ENCODE data around the gene SCYL2. TPM values are rescaled to one million over a fixed set of nuclear protein-coding genes. Genes with fewer than 3 reads are reported as not detected.
"Not testable (repeated sequence)": the region's sequence is repeated elsewhere in the genome, so short reads cannot be mapped to it uniquely, and the experiment has no call there.

The SCYL2 gene
- polyA plus RNA-seq, 1 donor from 2014 or later = 101 TPM

DNA sequence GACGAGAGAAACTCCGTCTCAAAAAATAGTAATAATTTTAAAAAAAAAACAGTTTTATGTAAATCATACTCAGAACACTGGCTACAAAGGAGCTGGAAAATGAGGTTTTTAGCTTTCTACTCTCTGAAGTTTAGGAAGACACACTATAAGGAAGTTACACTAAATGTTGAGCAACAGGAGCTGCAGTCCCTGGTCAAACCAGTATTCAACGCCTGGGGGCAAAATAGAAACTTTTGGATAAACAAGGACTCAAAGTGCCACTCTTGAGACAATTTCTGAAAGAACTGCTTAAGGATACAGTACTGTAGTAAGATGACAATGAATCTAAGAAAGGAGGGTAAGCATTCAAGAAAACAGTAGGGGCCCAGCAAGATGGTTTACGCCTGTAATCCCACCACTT, 37.1 kb upstream of the SCYL2 start:
- Histone ChIP-seq H3K27me3 (ENCODE audit: insufficient read depth, low read depth, low read length) (no peaks in the 10 kb centered on the region), H3K9ac (ENCODE audit: low read length) (no peak overlapping the region), H3K4me3 (ENCODE audit: low read length) (no peak overlapping the region), H3K4me2 (ENCODE audit: low read length) (no peak overlapping the region), H3K9me2 (ENCODE audit: insufficient read depth, low read length) (no peaks in the 10 kb centered on the region), H3F3A (ENCODE audit: insufficient read depth, low read length, poor library complexity, severe bottlenecking) (no peaks in the 10 kb centered on the region), H3K79me2 (replicated peaks; ENCODE audit: insufficient read depth, low read length) (no peaks in the 10 kb centered on the region), H3K36me3 (ENCODE audit: insufficient read depth, low read length) (no peaks in the 10 kb centered on the region), H2AFZ (ENCODE audit: low read depth, low read length) (no peak overlapping the region), H3K9me3 (ENCODE audit: low read length) (no peaks in the 10 kb centered on the region), H4K20me1 (ENCODE audit: insufficient read depth) (no peaks in the 10 kb centered on the region), H3K27ac (ENCODE audit: low read length) (no peak overlapping the region)
- no peak for TF ChIP-seq EZH2 (IDR thresholded peaks at IDR 0.05; ENCODE audit: borderline replicate concordance, insufficient read depth, low read length, poor library complexity, severe bottlenecking)
- TF ChIP-seq MXI1 (conservative IDR thresholded peaks at IDR 0.05; ENCODE audit: poor library complexity, severe bottlenecking) = no peak
- no peak for TF ChIP-seq POLR2AphosphoS5 (IDR thresholded peaks at IDR 0.05)
- no peak for TF ChIP-seq EP300 (conservative IDR thresholded peaks at IDR 0.05; ENCODE audit: poor library complexity, severe bottlenecking)
- TF ChIP-seq, protein P1, sequence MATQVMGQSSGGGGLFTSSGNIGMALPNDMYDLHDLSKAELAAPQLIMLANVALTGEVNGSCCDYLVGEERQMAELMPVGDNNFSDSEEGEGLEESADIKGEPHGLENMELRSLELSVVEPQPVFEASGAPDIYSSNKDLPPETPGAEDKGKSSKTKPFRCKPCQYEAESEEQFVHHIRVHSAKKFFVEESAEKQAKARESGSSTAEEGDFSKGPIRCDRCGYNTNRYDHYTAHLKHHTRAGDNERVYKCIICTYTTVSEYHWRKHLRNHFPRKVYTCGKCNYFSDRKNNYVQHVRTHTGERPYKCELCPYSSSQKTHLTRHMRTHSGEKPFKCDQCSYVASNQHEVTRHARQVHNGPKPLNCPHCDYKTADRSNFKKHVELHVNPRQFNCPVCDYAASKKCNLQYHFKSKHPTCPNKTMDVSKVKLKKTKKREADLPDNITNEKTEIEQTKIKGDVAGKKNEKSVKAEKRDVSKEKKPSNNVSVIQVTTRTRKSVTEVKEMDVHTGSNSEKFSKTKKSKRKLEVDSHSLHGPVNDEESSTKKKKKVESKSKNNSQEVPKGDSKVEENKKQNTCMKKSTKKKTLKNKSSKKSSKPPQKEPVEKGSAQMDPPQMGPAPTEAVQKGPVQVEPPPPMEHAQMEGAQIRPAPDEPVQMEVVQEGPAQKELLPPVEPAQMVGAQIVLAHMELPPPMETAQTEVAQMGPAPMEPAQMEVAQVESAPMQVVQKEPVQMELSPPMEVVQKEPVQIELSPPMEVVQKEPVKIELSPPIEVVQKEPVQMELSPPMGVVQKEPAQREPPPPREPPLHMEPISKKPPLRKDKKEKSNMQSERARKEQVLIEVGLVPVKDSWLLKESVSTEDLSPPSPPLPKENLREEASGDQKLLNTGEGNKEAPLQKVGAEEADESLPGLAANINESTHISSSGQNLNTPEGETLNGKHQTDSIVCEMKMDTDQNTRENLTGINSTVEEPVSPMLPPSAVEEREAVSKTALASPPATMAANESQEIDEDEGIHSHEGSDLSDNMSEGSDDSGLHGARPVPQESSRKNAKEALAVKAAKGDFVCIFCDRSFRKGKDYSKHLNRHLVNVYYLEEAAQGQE (IDR thresholded peaks at IDR 0.05; ENCODE audit: borderline replicate concordance) = no peak
- no peak for TF ChIP-seq TAF1 (IDR thresholded peaks at IDR 0.05; ENCODE audit: low read depth)
- TF ChIP-seq RAD21 (conservative IDR thresholded peaks at IDR 0.05) = no peak
- TF ChIP-seq, protein P2, sequence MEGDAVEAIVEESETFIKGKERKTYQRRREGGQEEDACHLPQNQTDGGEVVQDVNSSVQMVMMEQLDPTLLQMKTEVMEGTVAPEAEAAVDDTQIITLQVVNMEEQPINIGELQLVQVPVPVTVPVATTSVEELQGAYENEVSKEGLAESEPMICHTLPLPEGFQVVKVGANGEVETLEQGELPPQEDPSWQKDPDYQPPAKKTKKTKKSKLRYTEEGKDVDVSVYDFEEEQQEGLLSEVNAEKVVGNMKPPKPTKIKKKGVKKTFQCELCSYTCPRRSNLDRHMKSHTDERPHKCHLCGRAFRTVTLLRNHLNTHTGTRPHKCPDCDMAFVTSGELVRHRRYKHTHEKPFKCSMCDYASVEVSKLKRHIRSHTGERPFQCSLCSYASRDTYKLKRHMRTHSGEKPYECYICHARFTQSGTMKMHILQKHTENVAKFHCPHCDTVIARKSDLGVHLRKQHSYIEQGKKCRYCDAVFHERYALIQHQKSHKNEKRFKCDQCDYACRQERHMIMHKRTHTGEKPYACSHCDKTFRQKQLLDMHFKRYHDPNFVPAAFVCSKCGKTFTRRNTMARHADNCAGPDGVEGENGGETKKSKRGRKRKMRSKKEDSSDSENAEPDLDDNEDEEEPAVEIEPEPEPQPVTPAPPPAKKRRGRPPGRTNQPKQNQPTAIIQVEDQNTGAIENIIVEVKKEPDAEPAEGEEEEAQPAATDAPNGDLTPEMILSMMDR (IDR thresholded peaks at IDR 0.05; ENCODE audit: poor library complexity, severe bottlenecking) = no peak
- no peak for TF ChIP-seq SMC3 (conservative IDR thresholded peaks at IDR 0.05; ENCODE audit: poor library complexity)

DNA sequence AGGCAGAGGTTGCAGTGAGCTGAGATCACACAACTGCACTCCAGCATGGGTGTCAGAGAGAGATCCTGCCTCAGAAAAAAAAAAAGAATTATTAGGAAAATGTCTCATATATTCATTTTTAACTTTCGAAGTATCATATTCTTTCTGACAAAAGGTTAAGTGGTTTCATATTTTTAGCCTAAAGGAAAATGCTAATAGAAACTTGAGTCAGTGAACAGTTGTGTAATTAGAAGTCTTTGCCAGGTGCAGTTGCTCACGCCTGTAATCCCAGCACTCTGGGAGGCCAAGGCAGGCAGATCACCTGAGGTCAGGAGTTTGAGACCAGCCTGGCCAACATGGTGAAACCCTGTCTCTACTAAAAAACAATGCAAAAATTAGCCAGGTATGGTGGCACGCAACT, 35.1 kb upstream of the SCYL2 start:
- H3K79me2 ChIP-seq (replicated peaks; ENCODE audit: insufficient read depth, low read length); H2AFZ ChIP-seq (ENCODE audit: low read depth, low read length); H3K4me2 ChIP-seq (ENCODE audit: low read length); H3K4me3 ChIP-seq (ENCODE audit: low read length); H4K20me1 ChIP-seq (ENCODE audit: insufficient read depth); H3F3A ChIP-seq (ENCODE audit: insufficient read depth, low read length, poor library complexity, severe bottlenecking); H3K27ac ChIP-seq (ENCODE audit: low read length); H3K27me3 ChIP-seq (ENCODE audit: insufficient read depth, low read depth, low read length); H3K36me3 ChIP-seq (ENCODE audit: insufficient read depth, low read length); H3K9me3 ChIP-seq (ENCODE audit: low read length); H3K9ac ChIP-seq (ENCODE audit: low read length); H3K9me2 ChIP-seq (ENCODE audit: insufficient read depth, low read length): not testable (repeated sequence)

DNA sequence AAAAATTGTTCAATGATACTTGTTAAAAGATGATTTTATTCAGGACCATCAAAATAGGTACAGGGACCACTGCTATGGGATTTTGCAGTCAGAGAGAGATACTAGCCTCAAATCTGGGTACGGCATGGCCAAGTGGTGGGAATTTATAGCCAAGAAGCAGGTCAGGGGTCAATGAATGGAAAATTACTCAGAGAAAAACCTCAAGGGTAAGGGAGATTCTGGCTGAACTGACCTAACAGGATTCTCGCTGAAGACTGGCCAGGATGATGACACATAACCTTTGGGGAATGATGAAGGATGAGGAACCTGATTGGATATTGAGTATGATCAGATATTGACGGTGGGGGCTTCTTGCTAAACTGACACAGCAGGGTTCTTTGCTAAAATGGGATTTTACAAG, 32.8 kb upstream of the SCYL2 start:
- Histone ChIP-seq H3K4me3 (ENCODE audit: low read length) (no peak overlapping the region), H3K4me2 (ENCODE audit: low read length) (no peak overlapping the region), H3K9me2 (ENCODE audit: insufficient read depth, low read length) (no peaks in the 10 kb centered on the region), H3K9me3 (ENCODE audit: low read length) (no peaks in the 10 kb centered on the region), H2AFZ (ENCODE audit: low read depth, low read length) (no peak overlapping the region), H3K9ac (ENCODE audit: low read length) (no peak overlapping the region), H3K27me3 (ENCODE audit: insufficient read depth, low read depth, low read length) (no peaks in the 10 kb centered on the region), H3F3A (ENCODE audit: insufficient read depth, low read length, poor library complexity, severe bottlenecking) (no peaks in the 10 kb centered on the region), H3K36me3 (ENCODE audit: insufficient read depth, low read length) (no peaks in the 10 kb centered on the region), H3K79me2 (replicated peaks; ENCODE audit: insufficient read depth, low read length) (no peaks in the 10 kb centered on the region), H4K20me1 (ENCODE audit: insufficient read depth) (no peaks in the 10 kb centered on the region), H3K27ac (ENCODE audit: low read length) (no peak overlapping the region)
- TF ChIP-seq EP300 (conservative IDR thresholded peaks at IDR 0.05; ENCODE audit: poor library complexity, severe bottlenecking) (no peak), TAF1 (IDR thresholded peaks at IDR 0.05; ENCODE audit: low read depth) (no peak), SMC3 (conservative IDR thresholded peaks at IDR 0.05; ENCODE audit: poor library complexity) (no peak)
- TF ChIP-seq, protein P2 (IDR thresholded peaks at IDR 0.05; ENCODE audit: poor library complexity, severe bottlenecking) = no peak
